Measurements from ENCODE around the gene C19orf81. TPM values are rescaled to one million over a fixed set of nuclear protein-coding genes. Genes with fewer than 3 reads are reported as not detected.
A peak's percentile ranks its signal among the peaks of the same experiment; 100 is the strongest.

C19orf81 gene
- total RNA-seq, 1 donor from 2014 or later = 7.9 TPM

GRCh38 chr19:50688766-50689165, 39.5 kb downstream of the C19orf81 start:
- Mint-ChIP-seq H3K9me3 (no peaks in the 10 kb centered on the region), H3K27ac (ENCODE audit: unreplicated experiment) (no peak overlapping the region), H3K4me1 (no peaks in the 10 kb centered on the region), H3K36me3 (ENCODE audit: low read depth) (peaks cover 3% of the 10 kb centered on the region), H3K27me3 (ENCODE audit: low read depth) (peaks cover 93% of the 10 kb centered on the region), H3K4me3 (no peak overlapping the region)
- DNase-seq (ENCODE audit: low read depth, low spot score) = no peak
- no peak for TF ChIP-seq CTCF (conservative IDR thresholded peaks at IDR 0.05)

- Mint-ChIP-seq H3K36me3 (ENCODE audit: low read depth) (peaks cover 3% of the 10 kb centered on the region), H3K4me3 (no peak overlapping the region), H3K27me3 (ENCODE audit: low read depth) (peaks cover 86% of the 10 kb centered on the region), H3K4me1 (no peaks in the 10 kb centered on the region), H3K27ac (ENCODE audit: unreplicated experiment) (no peak overlapping the region), H3K9me3 (no peaks in the 10 kb centered on the region)
- DNase-seq (ENCODE audit: low read depth, low spot score) = no peak
- no peak for TF ChIP-seq CTCF (conservative IDR thresholded peaks at IDR 0.05)
Measured at GRCh38 chr19:50690439-50690838, 41.2 kb downstream of the C19orf81 start.

GRCh38 chr19:50693064-50693975, 44.1 kb downstream of the C19orf81 start:
- no peak for DNase-seq (ENCODE audit: low read depth, low spot score)
- H3K36me3 Mint-ChIP-seq (ENCODE audit: low read depth) = no peaks in the 10 kb centered on the region
- peaks cover 91% of the 10 kb centered on the region for H3K27me3 Mint-ChIP-seq (ENCODE audit: low read depth)
- no peak for TF ChIP-seq CTCF (conservative IDR thresholded peaks at IDR 0.05)
- H3K27ac Mint-ChIP-seq (ENCODE audit: unreplicated experiment) = no peak overlapping the region
- H3K4me1 Mint-ChIP-seq = no peaks in the 10 kb centered on the region
- no peaks in the 10 kb centered on the region for H3K9me3 Mint-ChIP-seq
- H3K4me3 Mint-ChIP-seq = no peak overlapping the region

- Mint-ChIP-seq H3K4me3 (no peak overlapping the region), H3K27me3 (ENCODE audit: low read depth) (peaks cover 92% of the 10 kb centered on the region), H3K4me1 (no peaks in the 10 kb centered on the region), H3K9me3 (no peaks in the 10 kb centered on the region), H3K36me3 (ENCODE audit: low read depth) (no peaks in the 10 kb centered on the region), H3K27ac (ENCODE audit: unreplicated experiment) (no peak overlapping the region)
- TF ChIP-seq CTCF (conservative IDR thresholded peaks at IDR 0.05) = no peak
- DNase-seq (ENCODE audit: low read depth, low spot score) = no peak
Measured at GRCh38 chr19:50694815-50695145, 45.5 kb downstream of the C19orf81 start.

GRCh38 chr19:50695251-50696093, 46.2 kb downstream of the C19orf81 start:
- no peak for TF ChIP-seq CTCF (conservative IDR thresholded peaks at IDR 0.05)
- Mint-ChIP-seq H3K36me3 (ENCODE audit: low read depth) (no peaks in the 10 kb centered on the region), H3K27ac (ENCODE audit: unreplicated experiment) (no peak overlapping the region), H3K4me3 (peak overlapping the region; percentile 4), H3K4me1 (no peaks in the 10 kb centered on the region), H3K27me3 (ENCODE audit: low read depth) (peaks cover 91% of the 10 kb centered on the region), H3K9me3 (no peaks in the 10 kb centered on the region)
- DNase-seq (ENCODE audit: low read depth, low spot score) = peak; percentile 64

All from neural crest cell (in vitro differentiated cells).